A549 (cell line): ENCODE measurements around the gene TRH.

Experiments
- BHLHE40 ChIP-seq: IDR thresholded peaks from 2 replicates; pipeline ENCODE4 v1.6.1; 2012; ENCODE audit warnings: low read depth, low read length, inconsistent platforms
- ESRRA ChIP-seq: fragments of 150-350 bp; IDR thresholded peaks from 2 replicates; pipeline ENCODE4 v1.6.1; 2014; ENCODE audit warnings: mild to moderate bottlenecking, low read length, borderline replicate concordance
- HDAC2 ChIP-seq: fragments of 200-600 bp; sonication (generic); IDR thresholded peaks from 2 replicates; pipeline ENCODE4 v1.6.1; 2016
- JUN ChIP-seq, 2 experiments: fragments of >200 bp; sonication (Bioruptor Twin); formaldehyde crosslinking; IDR thresholded peaks; 2 replicates in 1 of 2; 3 replicates in 1 of 2; pipeline ENCODE4 v1.6.1; 2016 to 2017
- MAZ ChIP-seq: fragments of 150-350 bp; IDR thresholded peaks from 2 replicates; pipeline ENCODE4 v1.6.1; 2014; ENCODE audit warnings: antibody characterized with exemption, low read depth, low read length, borderline replicate concordance
- MYC ChIP-seq: IDR thresholded peaks from 2 replicates; pipeline ENCODE4 v1.6.1; 2012; ENCODE audit warnings: mild to moderate bottlenecking, inconsistent platforms, low read length, improper control_type of control experiment, borderline replicate concordance
- POLR2A ChIP-seq: IDR thresholded peaks from 2 replicates; pipeline ENCODE4 v1.6.1; 2012; ENCODE audit warnings: mild to moderate bottlenecking, low read length
- POLR2AphosphoS2 ChIP-seq: conservative IDR thresholded peaks from 2 replicates; pipeline ENCODE4 v1.6.1; 2012; ENCODE audit warnings: low read length, improper control_type of control experiment, inconsistent platforms
- RFX5 ChIP-seq: fragments of 450-650 bp; IDR thresholded peaks from 2 replicates; pipeline ENCODE4 v1.7.1; 2014; ENCODE audit warnings: antibody characterized with exemption, mild to moderate bottlenecking, moderate library complexity
- SMC3 ChIP-seq: fragments of >200 bp; sonication (Bioruptor Twin); formaldehyde crosslinking; IDR thresholded peaks from 3 replicates; pipeline ENCODE4 v1.6.1; 2018; ENCODE audit warnings: inconsistent platforms
- TF ChIP-seq, protein P1 (sequence below): fragments of >200 bp; sonication (Bioruptor Twin); formaldehyde crosslinking; IDR thresholded peaks from 3 replicates; pipeline ENCODE4 v1.5.1; 2016
- TF ChIP-seq, protein P2 (sequence below): IDR thresholded peaks from 2 replicates; pipeline ENCODE4 v1.6.1; 2012

DNA sequence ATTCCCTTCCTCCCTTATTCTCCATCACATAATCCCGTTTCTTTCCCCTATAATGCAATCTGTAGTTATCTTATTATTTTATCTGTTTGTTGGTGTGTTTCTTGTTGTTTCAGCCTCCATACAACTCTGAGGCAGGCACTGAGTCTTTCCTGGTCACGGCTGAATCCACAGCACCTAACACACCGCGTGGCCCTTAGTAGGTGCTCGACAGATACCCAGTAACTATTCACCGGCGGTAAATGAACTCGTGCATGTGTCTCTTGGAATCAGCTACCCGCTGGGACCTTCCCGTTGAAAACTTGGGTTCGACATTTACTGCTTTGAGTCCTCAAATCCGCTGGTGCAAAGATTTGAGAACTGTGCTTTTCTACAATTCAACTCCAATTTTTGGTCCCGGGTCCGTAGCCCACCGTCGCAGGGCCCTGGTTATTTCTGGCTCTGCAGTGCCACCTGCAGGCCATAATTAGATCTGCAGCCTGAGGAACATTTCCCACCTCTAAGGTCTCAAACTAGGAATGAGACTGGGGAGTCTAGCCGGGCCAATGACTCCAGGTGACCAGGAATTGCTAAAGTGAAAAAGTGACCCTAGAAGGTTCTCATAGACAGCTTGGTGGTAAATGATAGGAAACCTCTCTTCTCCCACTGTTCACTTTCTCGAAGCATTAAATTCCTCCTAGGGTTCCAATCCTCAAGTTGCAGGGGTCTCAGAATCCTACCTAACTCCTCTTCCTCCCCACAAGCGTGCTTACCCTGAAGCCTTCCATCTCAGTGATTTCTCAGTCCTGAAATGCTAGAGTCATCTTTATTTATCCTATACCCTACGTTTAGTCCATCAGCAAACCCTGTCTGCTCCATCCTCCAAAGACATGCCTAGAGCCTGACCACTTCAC is 40.0 kb upstream of the TRH start:
- no peak for TF ChIP-seq MYC
- no peak for TF ChIP-seq POLR2A
- TF ChIP-seq MAZ, result no peak
- TF ChIP-seq SMC3, result peak; percentile 84
- TF ChIP-seq, protein P1, sequence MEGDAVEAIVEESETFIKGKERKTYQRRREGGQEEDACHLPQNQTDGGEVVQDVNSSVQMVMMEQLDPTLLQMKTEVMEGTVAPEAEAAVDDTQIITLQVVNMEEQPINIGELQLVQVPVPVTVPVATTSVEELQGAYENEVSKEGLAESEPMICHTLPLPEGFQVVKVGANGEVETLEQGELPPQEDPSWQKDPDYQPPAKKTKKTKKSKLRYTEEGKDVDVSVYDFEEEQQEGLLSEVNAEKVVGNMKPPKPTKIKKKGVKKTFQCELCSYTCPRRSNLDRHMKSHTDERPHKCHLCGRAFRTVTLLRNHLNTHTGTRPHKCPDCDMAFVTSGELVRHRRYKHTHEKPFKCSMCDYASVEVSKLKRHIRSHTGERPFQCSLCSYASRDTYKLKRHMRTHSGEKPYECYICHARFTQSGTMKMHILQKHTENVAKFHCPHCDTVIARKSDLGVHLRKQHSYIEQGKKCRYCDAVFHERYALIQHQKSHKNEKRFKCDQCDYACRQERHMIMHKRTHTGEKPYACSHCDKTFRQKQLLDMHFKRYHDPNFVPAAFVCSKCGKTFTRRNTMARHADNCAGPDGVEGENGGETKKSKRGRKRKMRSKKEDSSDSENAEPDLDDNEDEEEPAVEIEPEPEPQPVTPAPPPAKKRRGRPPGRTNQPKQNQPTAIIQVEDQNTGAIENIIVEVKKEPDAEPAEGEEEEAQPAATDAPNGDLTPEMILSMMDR, result peak; percentile 80
- TF ChIP-seq JUN (IDR thresholded peaks at IDR 0.05), result no peak
- TF ChIP-seq BHLHE40, result no peak
- no peak for TF ChIP-seq RFX5
- no peak for TF ChIP-seq HDAC2
- TF ChIP-seq, protein P2, sequence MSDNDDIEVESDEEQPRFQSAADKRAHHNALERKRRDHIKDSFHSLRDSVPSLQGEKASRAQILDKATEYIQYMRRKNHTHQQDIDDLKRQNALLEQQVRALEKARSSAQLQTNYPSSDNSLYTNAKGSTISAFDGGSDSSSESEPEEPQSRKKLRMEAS, result peak; percentile 31; the same call in 1 of the 2 replicates
- TF ChIP-seq POLR2AphosphoS2, result no peak
- TF ChIP-seq ESRRA, result no peak
